GM19035 (cell line): Measurements from ENCODE around the gene AJUBA.
"Not testable (repeated sequence)": the region's sequence is repeated elsewhere in the genome, so short reads cannot be mapped to it uniquely, and the experiment has no call there.

Experiments used
- ATAC-seq: cut with Tn5 transposase; IDR thresholded peaks from one replicate; pipeline ENCODE4 v1.9.1; 2021; ENCODE audit not compliant: unreplicated experiment

AJUBA gene

DNA sequence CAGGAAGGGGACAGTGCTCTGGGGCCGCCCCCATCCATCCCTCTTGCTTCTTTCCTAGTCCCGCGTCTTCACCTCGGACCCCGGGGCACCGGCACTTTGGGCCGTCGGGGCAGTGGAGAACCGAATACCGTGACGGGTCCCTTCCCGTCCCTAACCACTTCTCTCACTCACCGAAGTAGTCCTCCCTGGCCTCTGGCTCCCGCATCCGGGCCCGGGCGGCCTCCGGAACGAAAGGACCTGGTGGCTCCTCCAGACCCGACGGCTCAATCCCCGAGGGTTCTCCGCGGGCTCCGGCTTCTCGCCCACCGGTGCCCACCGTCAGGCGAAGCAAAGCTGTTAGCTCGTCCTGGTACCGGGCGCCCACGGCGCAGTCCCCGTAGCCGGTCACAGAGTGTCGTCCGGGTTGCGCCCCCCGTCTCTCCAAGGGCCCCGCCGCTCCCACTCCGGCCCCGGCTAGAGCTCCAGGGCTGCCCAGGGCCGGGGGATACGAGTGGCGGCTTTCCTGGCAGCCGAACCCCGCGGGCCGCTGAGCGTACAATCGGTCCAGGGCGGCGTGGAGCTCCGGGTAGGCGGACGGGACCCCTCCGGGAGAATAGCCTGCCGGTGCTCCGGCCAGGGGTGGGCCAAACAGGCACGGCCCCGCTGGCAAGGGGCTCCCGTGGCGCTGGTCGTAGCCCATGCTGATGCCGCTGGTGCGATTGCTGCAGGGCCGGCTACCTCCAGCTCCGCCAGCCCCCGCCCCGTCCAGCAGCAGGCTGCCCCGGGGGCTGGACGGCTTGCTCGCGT lies 1.1 kb downstream of the AJUBA start:
- no peak for ATAC-seq

DNA sequence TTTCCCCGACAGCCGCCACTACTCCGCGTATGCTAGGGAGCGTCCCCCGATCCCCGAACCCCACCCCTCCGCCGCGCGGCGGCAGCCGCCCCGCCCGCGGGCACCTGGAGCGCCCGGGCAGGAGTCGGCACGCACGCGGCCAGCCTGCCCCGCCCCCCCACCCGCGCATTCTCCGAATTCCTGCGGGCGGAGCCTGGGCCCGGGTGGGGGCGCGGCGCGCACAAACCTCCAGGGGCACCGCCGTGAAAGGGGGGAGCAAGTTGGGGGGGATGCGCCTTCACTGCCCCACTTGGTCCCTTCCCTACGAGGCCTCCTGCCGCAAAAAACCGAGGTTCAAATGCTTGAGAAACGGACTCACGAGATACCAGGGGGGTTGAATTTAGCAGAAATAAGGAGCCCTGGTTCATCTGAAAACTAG lies 1.7 kb downstream of the AJUBA start:
- ATAC-seq: no peak

DNA sequence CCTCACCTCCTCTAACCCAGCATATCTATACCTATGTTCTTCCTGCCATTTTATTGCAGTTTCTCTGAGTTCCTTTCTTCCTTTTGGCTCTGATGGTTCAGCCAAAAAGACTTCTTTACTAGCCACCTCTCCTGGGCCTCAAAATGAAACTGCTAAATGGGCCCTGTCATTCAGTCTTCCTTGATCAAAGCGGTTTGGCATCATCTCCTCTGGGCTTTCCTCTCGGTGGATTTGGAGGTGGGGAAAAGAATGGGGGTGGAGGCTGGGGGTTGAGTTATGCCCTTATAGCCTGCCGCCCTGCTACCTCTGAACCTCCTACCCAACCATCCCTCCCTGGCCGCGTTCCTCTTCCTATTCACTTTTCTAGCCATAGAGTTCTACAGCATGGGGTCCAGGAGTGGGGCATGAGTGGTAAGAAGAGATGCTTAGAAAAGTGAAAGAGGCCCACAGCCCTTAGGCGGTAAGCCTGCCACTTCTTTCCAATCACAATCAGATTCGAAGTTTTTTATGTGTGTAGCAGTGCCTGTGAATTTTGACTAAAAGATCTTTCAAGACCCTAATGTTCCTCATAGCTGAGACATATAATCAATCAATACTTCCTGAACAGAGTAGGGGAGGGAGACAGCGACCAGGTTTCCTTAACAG lies 2.5 kb downstream of the AJUBA start:
- ATAC-seq: no peak

DNA sequence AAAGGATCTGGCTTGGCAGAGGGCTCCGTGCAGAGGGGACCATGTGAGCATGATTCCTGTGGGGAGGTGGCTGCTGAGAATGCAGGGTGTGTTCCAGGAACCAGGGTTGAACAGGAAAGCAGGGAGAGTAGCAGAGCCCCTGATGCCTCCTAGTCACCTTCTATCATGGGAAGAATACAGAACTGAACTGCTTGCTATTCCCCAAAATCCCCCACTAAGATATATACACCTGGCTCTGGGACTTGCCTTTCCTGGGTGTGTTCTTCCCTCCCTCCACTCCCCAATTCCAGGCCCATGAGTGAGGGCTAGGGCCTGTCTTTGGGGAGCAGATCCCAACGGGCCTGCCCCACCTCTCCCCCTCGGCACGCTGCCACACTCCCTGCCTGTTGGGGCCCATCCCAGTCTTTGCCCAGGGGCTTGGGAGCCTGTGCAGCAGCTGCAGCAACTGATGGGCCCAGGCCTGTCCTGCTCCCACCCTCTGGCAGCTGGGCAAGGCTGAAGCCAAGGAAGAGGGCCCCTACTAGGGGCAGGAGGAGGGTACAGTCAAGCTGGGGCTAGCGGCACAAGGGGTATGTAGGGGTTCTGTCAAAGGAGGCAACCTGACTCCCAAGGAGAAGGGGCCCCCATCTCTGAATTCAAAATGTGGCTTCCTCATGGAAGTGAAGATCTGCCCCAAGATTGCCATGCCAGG lies 3.2 kb downstream of the AJUBA start:
- ATAC-seq: no peak

DNA sequence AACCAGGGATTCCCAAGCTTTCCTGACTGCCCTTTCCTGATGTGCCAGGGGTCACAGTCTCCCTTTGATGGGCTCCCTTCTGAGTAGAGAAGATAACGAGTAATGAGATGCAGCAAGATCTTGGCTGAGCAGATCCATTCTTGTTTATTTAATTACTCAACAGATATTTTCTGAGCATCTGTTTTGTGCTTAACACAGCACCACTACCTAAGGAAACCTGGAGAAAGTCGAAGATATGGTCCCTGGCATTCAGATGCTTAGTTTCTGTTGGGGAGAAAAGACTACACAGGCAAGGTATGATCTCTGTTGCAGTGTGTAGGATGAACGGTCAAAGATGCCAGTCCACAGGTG lies 3.9 kb downstream of the AJUBA start:
- ATAC-seq: no peak

DNA sequence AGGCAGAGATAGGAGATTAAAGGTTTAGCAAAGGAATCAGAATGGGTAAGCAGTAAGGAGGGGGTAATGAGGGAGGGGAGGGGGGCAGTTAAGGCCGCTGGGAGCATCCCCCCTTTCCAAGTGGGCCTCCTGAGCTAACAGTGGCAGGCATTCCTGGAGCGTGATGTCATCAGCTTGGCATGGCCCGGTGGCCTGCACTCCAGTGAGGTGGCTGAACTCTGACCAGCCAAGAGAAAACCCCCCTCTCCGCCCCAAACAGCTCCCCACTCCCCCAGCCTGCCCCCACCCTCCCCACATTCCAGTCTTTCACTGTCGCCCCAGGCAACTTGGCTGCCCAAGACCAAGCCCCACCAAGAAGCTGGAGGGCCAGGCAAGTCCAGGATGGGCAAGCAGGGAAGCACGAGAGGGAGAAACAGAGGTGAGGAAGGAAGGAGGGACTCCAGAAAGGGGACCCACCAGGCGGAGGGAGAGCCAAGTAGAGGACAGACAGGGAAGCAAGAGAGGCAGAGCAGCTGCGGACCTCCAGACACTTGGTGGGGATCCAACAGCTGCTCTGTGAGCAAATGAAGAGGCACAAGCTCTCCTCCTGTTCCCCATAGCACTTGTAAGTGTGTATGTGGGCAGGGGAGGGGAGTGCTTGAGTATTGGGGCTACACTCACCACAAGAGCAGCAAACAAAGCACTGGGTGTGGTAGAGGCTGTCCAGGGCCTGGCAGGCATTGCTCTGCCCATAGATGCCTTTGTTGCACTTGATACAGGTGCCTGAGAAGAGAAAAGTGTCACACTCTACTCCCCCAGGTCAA lies 4.5 kb downstream of the AJUBA start:
- no peak for ATAC-seq

DNA sequence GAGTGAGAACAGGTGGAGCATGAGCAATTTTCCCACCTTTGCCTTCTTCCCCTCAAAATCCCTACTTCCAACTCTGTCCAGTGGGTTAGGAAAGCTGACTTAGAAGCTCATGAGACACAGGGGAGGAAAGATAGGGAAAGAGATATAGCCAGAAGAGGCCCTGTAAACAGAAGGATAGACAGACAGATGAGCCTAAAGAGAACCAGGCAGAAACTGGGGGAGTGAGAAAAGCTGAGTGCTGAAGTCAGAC lies 5.0 kb downstream of the AJUBA start:
- no peak for ATAC-seq

DNA sequence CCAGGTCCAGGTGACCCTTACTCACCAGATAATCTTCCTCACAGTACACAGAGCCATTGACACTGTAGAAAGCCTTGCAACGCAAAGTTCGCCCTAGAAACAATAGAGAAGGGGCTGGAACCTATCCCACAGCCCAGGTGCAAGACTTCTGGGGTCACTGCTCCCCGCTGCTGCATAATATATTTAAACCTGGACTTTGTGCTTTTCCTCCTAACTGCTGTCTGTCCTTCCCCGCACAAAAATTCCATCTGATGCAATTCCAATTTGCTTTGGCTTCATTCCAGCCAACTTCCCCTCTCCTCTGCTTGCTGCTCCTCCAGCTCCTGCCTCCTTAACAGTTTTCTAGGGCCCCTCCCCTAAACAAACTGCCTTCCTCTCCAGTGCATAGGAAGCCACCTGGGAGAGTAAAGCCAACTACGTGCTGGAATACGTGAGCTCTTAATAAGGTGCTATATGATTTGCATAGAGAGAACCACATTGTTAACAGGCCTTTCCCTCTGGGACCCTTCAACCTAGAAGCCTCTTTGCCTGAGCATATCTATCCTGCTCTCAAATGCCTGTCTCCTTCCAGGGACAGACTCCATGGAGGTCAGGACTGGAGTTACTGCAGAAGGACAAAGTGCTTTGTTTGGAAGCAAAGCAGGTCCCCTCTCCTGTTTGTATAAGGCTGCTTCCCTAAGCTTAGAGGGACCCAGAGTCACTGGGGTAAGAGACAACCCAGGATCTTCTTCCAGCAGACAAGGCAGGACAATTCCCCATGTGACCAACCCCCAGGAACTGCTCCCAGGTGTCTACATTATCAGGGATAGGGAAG lies 5.5 kb downstream of the AJUBA start:
- no peak for ATAC-seq

DNA sequence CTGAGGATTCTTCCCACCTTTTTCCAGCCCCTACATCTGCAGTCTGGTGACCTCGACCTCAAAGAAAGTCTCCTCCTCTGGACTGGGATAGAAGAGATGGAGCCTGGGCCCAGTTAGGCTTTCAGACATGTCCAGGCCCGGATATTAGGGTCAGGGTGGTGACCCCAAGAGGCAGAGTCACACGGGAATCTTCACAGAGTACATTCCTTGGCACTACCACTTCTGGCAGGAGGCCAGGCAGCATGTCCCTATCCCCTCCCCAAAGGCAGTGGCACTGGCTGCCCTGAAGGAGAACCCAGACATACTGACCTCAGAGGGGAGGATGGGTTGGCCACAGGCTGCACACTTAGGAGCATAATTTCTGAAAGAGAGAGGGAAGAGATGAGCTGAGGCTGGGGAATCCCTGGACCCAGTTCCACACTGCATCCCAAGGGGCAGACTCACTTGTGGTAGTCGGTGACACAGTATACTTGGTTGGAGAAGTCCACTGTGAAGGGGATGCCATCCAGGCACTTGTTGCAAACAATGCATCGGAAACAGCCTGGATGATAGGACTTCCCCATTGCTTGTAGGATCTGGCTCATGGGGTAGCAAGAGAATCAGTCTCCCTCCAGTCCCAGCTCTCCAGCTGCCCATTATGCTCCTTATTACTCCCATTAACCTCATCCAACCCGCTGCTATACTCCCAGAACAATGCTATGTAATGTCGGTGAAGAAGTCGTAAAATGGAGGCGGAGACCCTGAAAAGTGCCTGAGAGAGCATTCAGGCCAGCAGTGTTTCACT lies 7.6 kb downstream of the AJUBA start:
- no peak for ATAC-seq

DNA sequence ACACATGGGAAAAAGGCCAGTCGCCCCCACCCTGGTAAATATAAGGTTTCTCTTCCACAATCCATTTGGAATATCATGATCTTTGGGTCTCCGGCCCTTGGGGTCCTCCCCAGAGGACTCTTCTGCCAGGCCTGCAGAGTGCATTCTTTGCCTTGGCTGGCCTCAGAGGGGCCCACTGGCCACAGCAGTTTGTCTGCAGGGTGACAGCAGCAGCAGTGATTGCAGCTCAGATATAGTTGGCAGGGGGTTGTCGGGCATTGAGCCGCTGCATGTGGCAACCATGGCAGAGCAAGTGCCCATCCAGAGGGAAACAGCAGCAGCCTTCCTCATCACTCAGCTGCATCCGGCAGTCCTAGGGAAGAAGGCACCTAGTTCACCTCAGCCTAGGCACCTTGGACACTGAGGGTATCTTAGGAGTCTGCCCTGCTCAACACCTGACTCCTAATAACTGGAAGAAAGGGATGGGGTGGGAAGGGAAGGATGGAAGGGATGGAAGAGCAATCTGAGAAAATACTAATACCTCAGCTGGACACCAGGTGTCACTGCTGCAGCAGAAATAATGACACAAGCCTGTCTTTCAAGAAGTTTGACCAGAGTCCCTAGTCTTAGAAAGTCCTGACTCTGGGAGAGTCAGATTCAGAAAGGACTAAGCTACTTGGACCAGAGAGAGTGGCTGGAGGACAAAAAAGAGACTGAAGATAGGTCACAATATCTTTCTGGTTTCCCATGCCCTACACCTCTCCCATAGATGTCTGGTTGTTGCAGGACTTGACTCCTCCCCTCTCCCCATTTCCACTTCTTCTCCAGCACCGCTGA lies 8.9 kb downstream of the AJUBA start:
- ATAC-seq: no peak

DNA sequence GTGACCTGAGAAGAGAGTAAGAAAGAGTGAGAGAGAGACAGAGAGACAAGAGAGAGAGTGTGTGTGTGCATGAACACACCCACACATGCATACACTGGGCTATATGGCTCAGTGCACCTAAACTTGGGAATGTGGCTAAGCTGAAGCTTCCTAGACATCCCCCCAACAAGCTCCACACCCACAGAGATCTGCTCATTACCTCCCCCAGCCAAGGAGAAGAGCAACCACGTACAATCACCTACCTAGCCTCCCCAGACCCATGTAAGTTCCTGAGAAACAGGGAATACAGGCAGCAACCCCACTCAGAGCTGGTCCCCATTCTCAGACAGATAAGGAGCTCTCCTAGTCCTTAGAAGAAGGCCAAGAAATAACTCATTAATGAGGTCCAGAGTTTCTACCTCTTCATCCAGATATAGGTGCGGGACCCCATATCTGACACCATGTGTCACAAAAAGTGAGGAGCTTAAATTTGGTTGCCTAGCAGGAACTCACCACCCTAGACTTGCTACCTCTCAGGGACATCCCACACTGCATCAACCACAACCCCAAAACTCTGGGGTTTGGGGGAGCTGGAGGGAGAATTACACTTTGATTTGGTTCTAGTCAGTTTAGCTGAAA lies 9.9 kb downstream of the AJUBA start:
- no peak for ATAC-seq

DNA sequence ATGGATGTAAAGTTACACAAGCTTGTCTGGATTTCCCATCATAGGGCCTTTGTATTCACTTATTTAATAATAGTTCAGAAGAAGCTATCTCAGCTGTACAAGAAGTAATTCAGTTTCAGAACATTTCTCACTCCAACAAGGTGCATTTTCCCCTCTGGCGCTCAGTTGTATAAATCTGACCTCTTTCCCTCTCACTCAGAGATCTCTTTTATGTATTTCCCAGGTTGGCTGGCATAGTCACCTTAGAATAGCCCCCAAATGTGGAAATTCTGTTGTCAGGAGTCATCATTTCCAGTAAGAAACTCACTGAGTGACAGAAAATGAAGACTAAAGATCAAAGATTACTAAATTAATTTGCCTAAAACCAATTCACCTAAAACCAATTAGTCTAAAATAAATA lies 11.2 kb downstream of the AJUBA start:
- ATAC-seq: no peak

DNA sequence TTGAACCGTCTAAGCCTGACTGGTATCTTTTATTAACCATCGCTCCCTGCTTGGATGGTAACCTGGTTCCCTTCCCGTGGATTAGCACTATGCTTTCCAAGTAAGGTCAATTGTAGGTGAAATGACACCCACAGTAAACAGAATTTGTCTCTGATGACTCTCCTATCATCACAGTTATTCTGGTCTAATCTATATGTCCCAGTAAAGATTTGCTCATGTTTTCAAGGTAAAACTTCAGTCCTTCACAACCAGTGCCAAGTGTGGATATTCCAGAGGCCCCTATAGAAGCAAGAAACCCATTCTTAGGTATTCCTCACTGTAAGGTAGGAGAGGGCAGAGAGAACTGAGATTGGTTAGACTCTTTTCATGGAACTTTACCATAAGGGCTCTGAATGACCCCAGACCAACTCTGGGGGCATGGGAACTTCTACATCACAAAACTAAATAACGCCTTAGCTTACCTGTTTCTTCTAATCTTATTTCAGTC lies 15.5 kb downstream of the AJUBA start:
- ATAC-seq: no peak

DNA sequence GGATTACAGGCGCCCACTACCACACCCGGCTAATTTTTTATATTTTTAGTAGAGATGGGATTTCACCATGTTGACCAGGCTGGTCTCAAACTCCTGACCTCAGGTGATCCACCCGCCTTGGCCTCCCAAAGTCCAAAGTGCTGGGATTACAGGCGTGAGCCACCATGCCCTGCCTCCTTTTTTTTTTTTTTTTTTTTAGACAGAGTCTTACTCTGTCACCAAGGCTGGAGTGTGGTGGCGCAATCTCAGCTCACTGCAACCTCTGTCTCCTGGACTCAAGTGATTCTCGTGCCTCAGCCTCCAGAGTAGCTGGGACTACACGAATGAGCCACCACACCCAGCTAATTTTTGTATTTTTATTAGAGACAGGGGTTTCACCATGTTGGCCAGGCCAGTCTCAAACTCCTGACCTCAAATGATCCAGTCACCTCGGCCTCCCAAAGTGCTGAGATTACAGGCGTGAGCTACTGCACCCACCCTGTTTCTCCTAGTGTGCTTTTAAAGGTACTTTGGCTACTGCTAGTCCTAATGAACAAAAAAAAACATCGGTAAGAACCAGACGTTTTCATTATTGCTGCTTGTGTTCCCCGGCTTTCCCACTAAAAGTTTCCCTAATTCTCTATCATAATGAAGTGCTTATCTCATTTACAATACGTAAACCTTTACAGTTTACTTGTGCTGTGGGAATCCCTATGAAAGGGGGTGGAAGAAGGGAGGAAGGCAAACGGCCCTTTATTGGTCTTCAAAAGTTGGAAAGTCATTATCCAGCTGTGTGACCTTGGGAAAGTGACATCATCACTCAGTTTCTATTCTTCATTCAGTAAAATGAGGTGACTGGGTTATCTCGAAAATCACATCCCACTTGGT lies 16.2 kb downstream of the AJUBA start:
- not testable (repeated sequence) for ATAC-seq

DNA sequence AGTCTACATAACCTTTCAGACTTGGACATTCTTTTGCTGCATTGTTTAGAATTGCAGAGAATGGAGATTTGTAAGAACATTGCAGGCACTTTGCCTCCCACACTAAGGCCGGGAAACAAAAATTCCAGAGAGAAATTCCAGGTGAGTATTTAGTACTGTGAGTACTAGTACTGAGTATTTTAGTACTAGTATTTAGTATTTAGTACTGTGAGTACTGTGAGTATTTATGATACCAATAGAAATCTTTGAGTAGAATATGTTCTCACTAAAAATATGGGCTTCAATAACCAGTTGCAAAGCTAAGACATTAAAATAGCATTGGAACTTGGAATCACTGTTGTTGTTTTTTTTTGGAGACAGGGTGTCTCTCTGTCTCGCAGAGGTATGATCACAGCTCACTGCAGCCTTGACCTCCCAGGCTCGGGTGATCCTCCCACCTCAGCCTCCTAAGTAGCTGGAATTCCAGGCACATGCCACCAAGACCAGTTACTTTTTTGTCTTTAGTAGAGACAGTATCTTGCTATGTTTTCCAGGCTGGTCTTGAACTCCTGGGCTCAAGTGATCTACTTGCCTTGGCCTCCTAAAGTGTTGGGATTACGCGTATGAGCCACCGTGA lies 20.2 kb downstream of the AJUBA start:
- ATAC-seq: no peak

DNA sequence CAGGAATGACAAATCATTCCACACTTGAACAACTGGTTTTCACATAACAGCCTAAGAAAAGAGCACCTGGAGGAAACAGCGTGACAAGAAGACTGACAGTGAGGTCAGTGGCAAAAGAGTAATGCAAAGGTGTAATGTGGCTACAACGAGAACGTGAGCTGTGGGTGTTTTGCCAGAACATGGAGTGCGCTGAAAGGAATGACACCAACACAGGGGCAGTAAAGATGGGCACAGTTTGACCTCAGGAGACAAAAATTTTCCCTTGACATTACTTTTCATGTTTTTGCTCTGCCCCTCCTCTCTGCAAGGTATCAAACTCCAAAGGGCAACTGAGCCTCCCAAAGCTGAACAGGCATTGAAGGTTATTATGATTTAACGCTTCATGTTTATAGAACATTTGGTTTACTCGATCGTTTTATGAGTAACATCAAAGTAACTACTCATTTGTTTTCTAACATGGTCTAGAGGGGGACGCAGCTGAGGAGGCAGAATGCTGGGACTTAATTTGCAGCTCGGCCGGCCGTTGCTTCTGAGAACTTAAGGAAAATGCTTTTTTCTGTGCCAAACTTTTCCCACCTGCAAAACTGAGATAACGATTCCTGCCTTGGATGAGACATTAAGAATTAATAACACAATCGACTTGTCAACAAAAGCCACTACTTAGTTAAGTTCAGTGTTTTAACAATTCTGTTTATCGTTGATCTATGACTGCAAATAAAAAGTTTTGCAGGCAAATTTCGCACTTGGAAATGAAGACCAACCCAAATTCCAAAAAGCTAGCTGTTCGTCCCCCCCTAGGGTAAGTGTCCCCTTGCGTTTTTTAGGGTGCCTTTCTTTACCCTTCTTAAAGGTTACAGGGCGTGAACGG lies 26.4 kb downstream of the AJUBA start:
- ATAC-seq: no peak
